ENCODE data around the gene PTPRN2.

- TF ChIP-seq CTCF (IDR thresholded peaks at IDR 0.05) (no peak), POLR2A (IDR thresholded peaks at IDR 0.05) (no peak), POLR2AphosphoS5 (IDR thresholded peaks at IDR 0.05) (no peak)
Observed at GRCh38 chr7:158572000-158572828, 15.4 kb downstream of the PTPRN2 start.
